Gastroesophageal sphincter (tissue), 4 donors: ENCODE measurements around the gene CD74. TPM values are rescaled to one million over a fixed set of nuclear protein-coding genes. Genes with fewer than 3 reads are reported as not detected.

ENCODE experiments used
- ATAC-seq: fragments of 150-250 bp; one replicate; pipeline ENCODE4 v1.9.1; 2016; ENCODE audit warnings: mild to moderate bottlenecking, moderate library complexity
- H3K27ac ChIP-seq, 4 donors: fragments of 200-600 bp; sonication (generic) in 3 of 4; 1 replicate in 3 of 4; 2 replicates in 1 of 4; pipeline ENCODE4 v1.5.1; 2016 to 2019
- H3K27me3 ChIP-seq: fragments of 200-600 bp; sonication (generic); one replicate; pipeline ENCODE4 v1.5.1; 2019
- H3K36me3 ChIP-seq, 2 donors: fragments of 200-600 bp; sonication (generic); one replicate each; pipeline ENCODE4 v1.5.1; 2019; ENCODE audit warnings: control low read depth in 1 of 2
- H3K4me1 ChIP-seq, 3 donors: fragments of 200-600 bp; sonication (generic); 1 replicate in 2 of 3; 2 replicates in 1 of 3; pipeline ENCODE4 v1.5.1; 2016 to 2019; ENCODE audit warnings: control low read depth in 2 of 3
- H3K4me3 ChIP-seq, 2 donors: fragments of 200-600 bp; sonication (generic); one replicate each; pipeline ENCODE4 v1.5.1; 2019; ENCODE audit warnings: mild to moderate bottlenecking in 1 of 2, moderate library complexity in 1 of 2
- H3K9me3 ChIP-seq, 3 donors: fragments of 200-600 bp; sonication (generic); one replicate each; pipeline ENCODE4 v1.5.1; 2017 to 2019; ENCODE audit warnings: control low read depth in 2 of 3
- CTCF ChIP-seq, 4 experiments: fragments of 200-600 bp in 2 of 4; fragments of 450-650 bp in 2 of 4; sonication (generic) in 1 of 4; IDR thresholded peaks; one replicate each; pipeline ENCODE4 v1.5.1; 2017 to 2019; ENCODE audit warnings: antibody characterized with exemption in 4 of 4, mild to moderate bottlenecking in 2 of 4, moderate library complexity in 2 of 4
- EP300 ChIP-seq: sonication (generic); formaldehyde crosslinking; IDR thresholded peaks from one replicate; pipeline ENCODE4 v1.6.1; 2017; ENCODE audit warnings: antibody characterized with exemption, mild to moderate bottlenecking
- POLR2A ChIP-seq, 2 donors: fragments of 450-650 bp; IDR thresholded peaks; one replicate each; pipeline ENCODE4 v1.6.1; 2017; ENCODE audit warnings: antibody characterized with exemption in 2 of 2, mild to moderate bottlenecking in 2 of 2, moderate library complexity in 1 of 2
- POLR2AphosphoS5 ChIP-seq: sonication (generic); formaldehyde crosslinking; IDR thresholded peaks from one replicate; pipeline ENCODE4 v1.6.1; 2017; ENCODE audit warnings: antibody characterized with exemption
- WGBS, 2 donors: methylation state at CpG; one replicate each; pipeline ENCODE4 v1.1.5; 2018; ENCODE audit warnings: low coverage in 1 of 2; 5-methylcytosine and 5-hydroxymethylcytosine counted together
- total RNA-seq, 4 donors: library from RNA; depleted of rRNA; stranded (reverse); fragments of >200 nt; gene quantifications; one replicate each; pipeline ENCODE4 v1.1.0, GENCODE V29; 2016

Gene CD74
- total RNA-seq, 4 donors from 2014 or later, result 142 to 720 (median 338) TPM

- no peaks in the 10 kb centered on the region for H3K9me3 ChIP-seq
- no peak for ATAC-seq
- H3K4me1 ChIP-seq, result peaks cover 0 to 22% (median 0%) of the 10 kb centered on the region in 3 donors
- no peak for TF ChIP-seq EP300
- TF ChIP-seq CTCF (IDR thresholded peaks at IDR 0.05), result no peak
- no peak for TF ChIP-seq POLR2A (IDR thresholded peaks at IDR 0.05)
- TF ChIP-seq POLR2AphosphoS5, result no peak
- H3K27ac ChIP-seq, result no peak overlapping the region
- H3K27me3 ChIP-seq, result no peaks in the 10 kb centered on the region
- WGBS, 2 donors, result 60 to 64% methylated on average over 1 to 4 of the region's 6 CpGs
- H3K4me3 ChIP-seq, result no peak overlapping the region
- H3K36me3 ChIP-seq, result no peaks in the 10 kb centered on the region
These were observed 60.3 kb downstream of the CD74 start for GRCh38 chr5:150352244-150353031.

Other genes with a start within 250 kb of the CD74 start
- gene CDX1, start 246.1 kb downstream of the CD74 start, total RNA-seq, result not detected
- not detected for gene SLC6A7, start 222.8 kb downstream of the CD74 start, total RNA-seq
- gene CAMK2A, start 123.1 kb downstream of the CD74 start, total RNA-seq, result 1 to 10 TPM; 1.4 to 6.9 (median 3.6) TPM
- 10 to 100 TPM in 1 of 4 donors, 1 to 10 TPM in 3; 3.1 to 11.6 (median 6.8) TPM for gene ARSI, start 110.0 kb downstream of the CD74 start, total RNA-seq
- 10 to 100 TPM; 25.4 to 55.7 (median 31.0) TPM for gene TCOF1, start 55.2 kb downstream of the CD74 start, total RNA-seq
- gene RPS14, start 36.8 kb upstream of the CD74 start, total RNA-seq, result 1,000 to 10,000 TPM; 1,275 to 3,828 (median 2,502) TPM
- gene NDST1, start 95.2 kb upstream of the CD74 start, total RNA-seq, result 100 to 1,000 TPM in 1 of 4 donors, 10 to 100 TPM in 3; 58.3 to 146 (median 72.1) TPM
- gene SYNPO, start 227.8 kb upstream of the CD74 start, total RNA-seq, result 10 to 100 TPM; 31.6 to 50.5 (median 37.4) TPM
- gene MYOZ3, start 248.3 kb upstream of the CD74 start, total RNA-seq, result under 1 TPM in 3 of 4 donors, not detected in 1; 0.13 to 0.62 (median 0.22) TPM